K562 (cell line): ENCODE measurements around the gene FAM78B.

Experiments
- CEBPG ChIP-seq, 3 experiments: fragments of 200-800 bp in 1 of 3; sonication (Bioruptor generic) in 1 of 3; sonication (generic) in 1 of 3; formaldehyde crosslinking in 1 of 3; IDR thresholded peaks in 2 of 3; conservative IDR thresholded peaks in 1 of 3; 2 replicates each; pipeline versions ENCODE4 v1.6.1 to v1.8.0; 2016 to 2022; ENCODE audit warnings: missing compliant biosample characterization in 2 of 3, missing genetic modification characterization in 2 of 3, mild to moderate bottlenecking in 1 of 3, missing genetic modification reagents in 1 of 3
- GABPA ChIP-seq: fragments of 200-800 bp; sonication (Bioruptor generic); conservative IDR thresholded peaks from 2 replicates; pipeline ENCODE4 v1.6.1; 2016; ENCODE audit warnings: low read depth, missing genetic modification characterization, missing compliant biosample characterization
- HNRNPL ChIP-seq: fragments of 200-400 bp; formaldehyde crosslinking; IDR thresholded peaks from 2 replicates; pipeline ENCODE4 v1.6.1; 2017; ENCODE audit warnings: low read depth, mild to moderate bottlenecking, low read length
- NUFIP1 ChIP-seq: fragments of 450-650 bp; IDR thresholded peaks from 2 replicates; pipeline ENCODE4 v1.6.1; 2018; ENCODE audit not compliant: partially characterized antibody
- POLR2A ChIP-seq: fragments of 450-650 bp; conservative IDR thresholded peaks from 2 replicates; pipeline ENCODE4 v1.6.1; 2016
- RBM39 ChIP-seq: fragments of 200-400 bp; formaldehyde crosslinking; optimal IDR thresholded peaks from 2 replicates; pipeline ENCODE3; 2018; ENCODE audit warnings: low read depth, low read length
- SMC3 ChIP-seq: conservative IDR thresholded peaks from 2 replicates; pipeline ENCODE4 v1.6.1; 2011; ENCODE audit warnings: low read depth, low read length, improper control_type of control experiment; ENCODE audit not compliant: insufficient read depth
- SOX6 ChIP-seq: fragments of 450-650 bp; IDR thresholded peaks from 2 replicates; pipeline ENCODE4 v1.6.1; 2014; ENCODE audit warnings: mild to moderate bottlenecking
- TRIM28 ChIP-seq: fragments of 450-650 bp; IDR thresholded peaks from 2 replicates; pipeline ENCODE4 v1.6.1; 2017
- TF ChIP-seq, protein P1 (sequence below): fragments of 450-650 bp; formaldehyde crosslinking; IDR thresholded peaks from 2 replicates; pipeline ENCODE4 v1.4.0; 2020; ENCODE audit warnings: mild to moderate bottlenecking, moderate library complexity
- TF ChIP-seq, protein P2 (sequence below), 3 experiments: IDR thresholded peaks in 2 of 3; conservative IDR thresholded peaks in 1 of 3; 2 replicates each; pipeline ENCODE4 v1.5.1; 2011 to 2012; ENCODE audit warnings: low read length in 3 of 3, mild to moderate bottlenecking in 3 of 3, control low read depth in 2 of 3, improper control_type of control experiment in 1 of 3, inconsistent platforms in 1 of 3, low read depth in 1 of 3, mixed read lengths in 1 of 3, moderate library complexity in 1 of 3; ENCODE audit not compliant: insufficient read depth in 2 of 3
- TF ChIP-seq, protein P3 (sequence below): sonication (generic); formaldehyde crosslinking; IDR thresholded peaks from 2 replicates; pipeline ENCODE4 v1.5.0; 2020; ENCODE audit warnings: missing genetic modification reagents
- TF ChIP-seq, protein P4 (sequence below): fragments of 450-650 bp; IDR thresholded peaks from 2 replicates; pipeline ENCODE4 v1.6.1; 2014; ENCODE audit warnings: low read depth, mild to moderate bottlenecking, moderate library complexity, borderline replicate concordance
- TF ChIP-seq, protein P5 (sequence below): fragments of 250-450 bp; sonication (Bioruptor Pico); IDR thresholded peaks from 2 replicates; pipeline ENCODE4 v1.5.0; 2020; ENCODE audit warnings: mild to moderate bottlenecking, borderline replicate concordance

DNA sequence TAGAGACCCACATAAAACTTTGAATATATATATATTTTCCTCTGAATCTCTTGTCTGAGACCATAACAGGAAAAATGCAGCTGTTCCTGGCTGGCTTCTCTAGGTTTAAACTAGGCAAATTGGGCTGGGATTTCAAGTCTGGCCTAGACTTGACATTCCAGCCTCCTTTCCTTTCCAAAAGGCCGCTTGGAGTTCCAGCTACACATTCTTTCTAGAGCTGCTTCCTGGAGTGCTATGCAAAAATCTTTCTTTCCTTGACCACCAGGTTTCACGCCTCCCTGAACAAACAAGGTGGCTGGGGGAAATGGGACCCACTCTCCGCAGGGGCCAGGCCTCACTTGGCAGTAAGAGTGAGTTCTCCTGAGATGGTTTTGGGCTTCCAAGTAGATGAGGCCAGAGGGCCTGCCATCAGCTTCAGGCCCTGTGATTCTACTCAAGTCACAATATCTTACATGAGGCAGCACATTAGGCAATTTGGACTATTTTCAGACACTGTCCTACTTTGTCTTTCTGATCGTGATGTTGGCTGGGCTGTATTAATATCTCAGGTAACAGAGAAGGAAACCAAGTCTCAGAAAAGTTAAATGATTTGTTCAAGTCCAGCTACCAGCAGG, 102.4 kb downstream of the FAM78B start:
- TF ChIP-seq TRIM28 (no peak), HNRNPL (no peak), NUFIP1 (no peak), SOX6 (no peak), CEBPG (CRISPR knock-in tag; IDR thresholded peaks at IDR 0.05) (no peak), CEBPG (tag; conservative IDR thresholded peaks at IDR 0.05 in 1 of 2, IDR thresholded peaks at IDR 0.05 in 1 of 2) (no peak), SMC3 (no peak), GABPA (tag) (no peak), RBM39 (no peak), POLR2A (no peak)
- TF ChIP-seq, protein P1, sequence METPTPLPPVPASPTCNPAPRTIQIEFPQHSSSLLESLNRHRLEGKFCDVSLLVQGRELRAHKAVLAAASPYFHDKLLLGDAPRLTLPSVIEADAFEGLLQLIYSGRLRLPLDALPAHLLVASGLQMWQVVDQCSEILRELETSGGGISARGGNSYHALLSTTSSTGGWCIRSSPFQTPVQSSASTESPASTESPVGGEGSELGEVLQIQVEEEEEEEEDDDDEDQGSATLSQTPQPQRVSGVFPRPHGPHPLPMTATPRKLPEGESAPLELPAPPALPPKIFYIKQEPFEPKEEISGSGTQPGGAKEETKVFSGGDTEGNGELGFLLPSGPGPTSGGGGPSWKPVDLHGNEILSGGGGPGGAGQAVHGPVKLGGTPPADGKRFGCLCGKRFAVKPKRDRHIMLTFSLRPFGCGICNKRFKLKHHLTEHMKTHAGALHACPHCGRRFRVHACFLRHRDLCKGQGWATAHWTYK (CRISPR knock-in tag) = no peak
- TF ChIP-seq, protein P2, sequence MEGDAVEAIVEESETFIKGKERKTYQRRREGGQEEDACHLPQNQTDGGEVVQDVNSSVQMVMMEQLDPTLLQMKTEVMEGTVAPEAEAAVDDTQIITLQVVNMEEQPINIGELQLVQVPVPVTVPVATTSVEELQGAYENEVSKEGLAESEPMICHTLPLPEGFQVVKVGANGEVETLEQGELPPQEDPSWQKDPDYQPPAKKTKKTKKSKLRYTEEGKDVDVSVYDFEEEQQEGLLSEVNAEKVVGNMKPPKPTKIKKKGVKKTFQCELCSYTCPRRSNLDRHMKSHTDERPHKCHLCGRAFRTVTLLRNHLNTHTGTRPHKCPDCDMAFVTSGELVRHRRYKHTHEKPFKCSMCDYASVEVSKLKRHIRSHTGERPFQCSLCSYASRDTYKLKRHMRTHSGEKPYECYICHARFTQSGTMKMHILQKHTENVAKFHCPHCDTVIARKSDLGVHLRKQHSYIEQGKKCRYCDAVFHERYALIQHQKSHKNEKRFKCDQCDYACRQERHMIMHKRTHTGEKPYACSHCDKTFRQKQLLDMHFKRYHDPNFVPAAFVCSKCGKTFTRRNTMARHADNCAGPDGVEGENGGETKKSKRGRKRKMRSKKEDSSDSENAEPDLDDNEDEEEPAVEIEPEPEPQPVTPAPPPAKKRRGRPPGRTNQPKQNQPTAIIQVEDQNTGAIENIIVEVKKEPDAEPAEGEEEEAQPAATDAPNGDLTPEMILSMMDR (IDR thresholded peaks at IDR 0.05 in 2 of 3, conservative IDR thresholded peaks at IDR 0.05 in 1 of 3; ENCODE audit: insufficient read depth in 2 of 3, low read depth in 1 of 3, low read length in 3 of 3) = no peak
- TF ChIP-seq, protein P3, sequence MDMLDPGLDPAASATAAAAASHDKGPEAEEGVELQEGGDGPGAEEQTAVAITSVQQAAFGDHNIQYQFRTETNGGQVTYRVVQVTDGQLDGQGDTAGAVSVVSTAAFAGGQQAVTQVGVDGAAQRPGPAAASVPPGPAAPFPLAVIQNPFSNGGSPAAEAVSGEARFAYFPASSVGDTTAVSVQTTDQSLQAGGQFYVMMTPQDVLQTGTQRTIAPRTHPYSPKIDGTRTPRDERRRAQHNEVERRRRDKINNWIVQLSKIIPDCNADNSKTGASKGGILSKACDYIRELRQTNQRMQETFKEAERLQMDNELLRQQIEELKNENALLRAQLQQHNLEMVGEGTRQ (CRISPR knock-in tag) = no peak
- TF ChIP-seq, protein P4, sequence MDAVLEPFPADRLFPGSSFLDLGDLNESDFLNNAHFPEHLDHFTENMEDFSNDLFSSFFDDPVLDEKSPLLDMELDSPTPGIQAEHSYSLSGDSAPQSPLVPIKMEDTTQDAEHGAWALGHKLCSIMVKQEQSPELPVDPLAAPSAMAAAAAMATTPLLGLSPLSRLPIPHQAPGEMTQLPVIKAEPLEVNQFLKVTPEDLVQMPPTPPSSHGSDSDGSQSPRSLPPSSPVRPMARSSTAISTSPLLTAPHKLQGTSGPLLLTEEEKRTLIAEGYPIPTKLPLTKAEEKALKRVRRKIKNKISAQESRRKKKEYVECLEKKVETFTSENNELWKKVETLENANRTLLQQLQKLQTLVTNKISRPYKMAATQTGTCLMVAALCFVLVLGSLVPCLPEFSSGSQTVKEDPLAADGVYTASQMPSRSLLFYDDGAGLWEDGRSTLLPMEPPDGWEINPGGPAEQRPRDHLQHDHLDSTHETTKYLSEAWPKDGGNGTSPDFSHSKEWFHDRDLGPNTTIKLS = no peak
- TF ChIP-seq, protein P5, sequence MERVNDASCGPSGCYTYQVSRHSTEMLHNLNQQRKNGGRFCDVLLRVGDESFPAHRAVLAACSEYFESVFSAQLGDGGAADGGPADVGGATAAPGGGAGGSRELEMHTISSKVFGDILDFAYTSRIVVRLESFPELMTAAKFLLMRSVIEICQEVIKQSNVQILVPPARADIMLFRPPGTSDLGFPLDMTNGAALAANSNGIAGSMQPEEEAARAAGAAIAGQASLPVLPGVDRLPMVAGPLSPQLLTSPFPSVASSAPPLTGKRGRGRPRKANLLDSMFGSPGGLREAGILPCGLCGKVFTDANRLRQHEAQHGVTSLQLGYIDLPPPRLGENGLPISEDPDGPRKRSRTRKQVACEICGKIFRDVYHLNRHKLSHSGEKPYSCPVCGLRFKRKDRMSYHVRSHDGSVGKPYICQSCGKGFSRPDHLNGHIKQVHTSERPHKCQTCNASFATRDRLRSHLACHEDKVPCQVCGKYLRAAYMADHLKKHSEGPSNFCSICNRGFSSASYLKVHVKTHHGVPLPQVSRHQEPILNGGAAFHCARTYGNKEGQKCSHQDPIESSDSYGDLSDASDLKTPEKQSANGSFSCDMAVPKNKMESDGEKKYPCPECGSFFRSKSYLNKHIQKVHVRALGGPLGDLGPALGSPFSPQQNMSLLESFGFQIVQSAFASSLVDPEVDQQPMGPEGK (CRISPR knock-in tag) = no peak
